ENCODE results near the gene PEMT.

Gene PEMT

GRCh38 chr17:17472333-17472920 is 119.1 kb downstream of the PEMT start:
- DNase-seq (ENCODE audit: low read depth) = no peak
- H3K4me3 ChIP-seq (ENCODE audit: low read depth, low read length) = no peak overlapping the region
- TF ChIP-seq, protein P1, sequence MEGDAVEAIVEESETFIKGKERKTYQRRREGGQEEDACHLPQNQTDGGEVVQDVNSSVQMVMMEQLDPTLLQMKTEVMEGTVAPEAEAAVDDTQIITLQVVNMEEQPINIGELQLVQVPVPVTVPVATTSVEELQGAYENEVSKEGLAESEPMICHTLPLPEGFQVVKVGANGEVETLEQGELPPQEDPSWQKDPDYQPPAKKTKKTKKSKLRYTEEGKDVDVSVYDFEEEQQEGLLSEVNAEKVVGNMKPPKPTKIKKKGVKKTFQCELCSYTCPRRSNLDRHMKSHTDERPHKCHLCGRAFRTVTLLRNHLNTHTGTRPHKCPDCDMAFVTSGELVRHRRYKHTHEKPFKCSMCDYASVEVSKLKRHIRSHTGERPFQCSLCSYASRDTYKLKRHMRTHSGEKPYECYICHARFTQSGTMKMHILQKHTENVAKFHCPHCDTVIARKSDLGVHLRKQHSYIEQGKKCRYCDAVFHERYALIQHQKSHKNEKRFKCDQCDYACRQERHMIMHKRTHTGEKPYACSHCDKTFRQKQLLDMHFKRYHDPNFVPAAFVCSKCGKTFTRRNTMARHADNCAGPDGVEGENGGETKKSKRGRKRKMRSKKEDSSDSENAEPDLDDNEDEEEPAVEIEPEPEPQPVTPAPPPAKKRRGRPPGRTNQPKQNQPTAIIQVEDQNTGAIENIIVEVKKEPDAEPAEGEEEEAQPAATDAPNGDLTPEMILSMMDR (IDR thresholded peaks at IDR 0.05; ENCODE audit: control insufficient read depth, extremely low read depth, insufficient read depth) = no peak

- H3K4me3 ChIP-seq (ENCODE audit: low read depth, low read length) = no peak overlapping the region
- DNase-seq (ENCODE audit: low read depth) = no peak
- TF ChIP-seq, protein P1 (IDR thresholded peaks at IDR 0.05; ENCODE audit: control insufficient read depth, extremely low read depth, insufficient read depth) = no peak
Measured at GRCh38 chr17:17469996-17470395, 121.5 kb downstream of the PEMT start.

DNA sequence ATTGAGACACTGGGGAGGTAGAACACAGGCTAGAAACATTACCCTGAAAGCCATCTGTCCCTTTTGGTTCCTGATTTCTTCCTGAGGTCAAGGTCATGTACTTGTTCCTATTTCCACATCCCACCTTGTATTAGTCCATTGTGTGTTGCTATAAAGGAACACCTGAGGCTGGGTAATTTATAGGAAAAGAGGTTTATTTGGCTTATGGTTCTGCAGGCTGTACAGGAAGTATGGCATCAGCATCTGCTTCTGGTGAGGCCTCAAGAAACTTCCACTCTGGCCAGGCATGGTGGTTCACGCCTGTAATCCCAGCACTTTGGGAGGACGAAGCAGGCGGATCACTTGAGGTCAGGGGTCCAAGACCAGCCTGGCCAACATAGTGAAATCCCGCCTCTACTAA is 122.2 kb downstream of the PEMT start:
- DNase-seq (ENCODE audit: low read depth) = no peak
- TF ChIP-seq, protein P1 (IDR thresholded peaks at IDR 0.05; ENCODE audit: control insufficient read depth, extremely low read depth, insufficient read depth) = no peak
- H3K4me3 ChIP-seq (ENCODE audit: low read depth, low read length) = no peak overlapping the region

- no peak for DNase-seq (ENCODE audit: low read depth)
- H3K4me3 ChIP-seq (ENCODE audit: low read depth, low read length) = no peak overlapping the region
- TF ChIP-seq, protein P1 (IDR thresholded peaks at IDR 0.05; ENCODE audit: control insufficient read depth, extremely low read depth, insufficient read depth) = no peak
Measured at GRCh38 chr17:17468217-17469010, 123.1 kb downstream of the PEMT start.

GRCh38 chr17:17467720-17468119 is 123.8 kb downstream of the PEMT start:
- no peak for DNase-seq (ENCODE audit: low read depth)
- H3K4me3 ChIP-seq (ENCODE audit: low read depth, low read length) = no peak overlapping the region
- TF ChIP-seq, protein P1 (IDR thresholded peaks at IDR 0.05; ENCODE audit: control insufficient read depth, extremely low read depth, insufficient read depth) = no peak

- TF ChIP-seq, protein P1 (IDR thresholded peaks at IDR 0.05; ENCODE audit: control insufficient read depth, extremely low read depth, insufficient read depth) = no peak
- no peak overlapping the region for H3K4me3 ChIP-seq (ENCODE audit: low read depth, low read length)
- no peak for DNase-seq (ENCODE audit: low read depth)
Measured at GRCh38 chr17:17467016-17467415, 124.5 kb downstream of the PEMT start.
